SK-N-MC (cell line): ENCODE data around the gene SLC26A9.

Experiments
- DNase-seq: peaks from one replicate; pipeline ENCODE4 v3.0.0-alpha.2; 2011; ENCODE audit warnings: low read depth, low spot score
- H3K27ac ChIP-seq: fragments of 200-600 bp; sonication (generic); 2 replicates; pipeline ENCODE4 v1.5.1; 2016; ENCODE audit warnings: mixed run types
- H3K36me3 ChIP-seq: fragments of 200-600 bp; sonication (generic); 2 replicates; pipeline ENCODE4 v1.6.1; 2017; ENCODE audit warnings: antibody characterized with exemption, low read length, mixed read lengths; ENCODE audit not compliant: insufficient read depth
- H3K4me3 ChIP-seq: fragments of 200-600 bp; sonication (generic); 2 replicates; pipeline ENCODE4 v1.5.1; 2016
- H3K9ac ChIP-seq: fragments of 200-600 bp; sonication (generic); 2 replicates; pipeline ENCODE4 v1.8.0; 2017; ENCODE audit warnings: mixed run types, mixed read lengths; ENCODE audit not compliant: insufficient read length
- H3K9me3 ChIP-seq: fragments of 200-600 bp; sonication (generic); 2 replicates; pipeline ENCODE4 v1.6.1; 2017; ENCODE audit warnings: low read depth, mild to moderate bottlenecking, antibody characterized with exemption, low read length, moderate library complexity, mixed read lengths
- EZH2 ChIP-seq: fragments of 200-600 bp; sonication (generic); IDR thresholded peaks from one replicate; pipeline ENCODE4 v1.6.1; 2017; ENCODE audit warnings: antibody characterized with exemption
- FOXP2 ChIP-seq: optimal IDR thresholded peaks from 2 replicates; pipeline ENCODE3; 2011; ENCODE audit warnings: mild to moderate bottlenecking, moderate library complexity; ENCODE audit not compliant: insufficient read depth; ENCODE audit errors: extremely low read length, control extremely low read depth
- POLR2AphosphoS5 ChIP-seq: IDR thresholded peaks from 2 replicates; pipeline ENCODE4 v1.6.1; 2012; ENCODE audit warnings: mild to moderate bottlenecking, low read depth, low read length, borderline replicate concordance

SLC26A9 gene

GRCh38 chr1:205985330-205986005, 42.2 kb upstream of the SLC26A9 start:
- no peak for DNase-seq
- H3K4me3 ChIP-seq, result no peak overlapping the region
- no peaks in the 10 kb centered on the region for H3K9me3 ChIP-seq
- no peak overlapping the region for H3K27ac ChIP-seq
- H3K36me3 ChIP-seq, result no peaks in the 10 kb centered on the region
- TF ChIP-seq POLR2AphosphoS5 (no peak), EZH2 (no peak), FOXP2 (no peak)
- no peak overlapping the region for H3K9ac ChIP-seq

DNA sequence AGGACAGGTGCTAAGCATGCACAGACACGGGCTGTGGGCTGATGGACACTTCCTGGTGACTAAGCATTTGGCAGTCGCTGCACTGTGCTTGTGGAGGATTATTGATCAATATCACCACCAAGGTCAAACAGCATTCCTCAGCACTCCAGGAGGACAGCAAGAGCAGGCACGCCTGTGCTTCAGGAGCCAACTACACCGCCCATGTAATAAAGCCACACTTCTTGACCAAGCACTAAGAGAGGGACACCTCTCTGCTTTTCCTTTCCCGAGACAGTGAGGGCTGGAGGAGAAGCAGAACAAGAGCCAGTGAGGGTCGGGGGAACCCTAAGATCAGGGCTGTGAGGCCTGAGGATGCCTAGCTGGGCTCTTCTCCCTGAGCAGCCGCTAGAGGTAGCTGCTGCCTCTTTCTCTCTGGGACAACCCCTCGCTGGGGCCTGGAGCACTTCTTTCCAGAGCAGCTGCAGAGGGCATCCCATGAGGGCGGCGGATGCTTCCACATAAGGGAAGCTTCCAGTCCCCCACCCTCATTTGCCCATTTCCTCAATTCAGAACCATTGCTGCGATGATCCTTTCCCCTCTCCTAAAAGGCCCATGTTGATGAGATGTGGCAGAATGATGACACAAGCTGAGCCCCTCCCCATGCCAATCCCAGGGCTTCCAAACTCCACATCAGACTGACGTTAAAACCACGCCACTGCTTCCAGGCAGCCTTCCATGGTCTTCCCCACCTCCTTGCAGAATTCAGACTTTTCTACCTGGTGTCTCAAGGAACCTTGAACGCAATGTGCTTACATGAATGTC, 40.9 kb upstream of the SLC26A9 start:
- Histone ChIP-seq H3K36me3 (no peaks in the 10 kb centered on the region), H3K27ac (no peak overlapping the region), H3K9ac (no peak overlapping the region), H3K4me3 (no peak overlapping the region), H3K9me3 (no peaks in the 10 kb centered on the region)
- no peak for DNase-seq
- TF ChIP-seq POLR2AphosphoS5 (no peak), EZH2 (no peak), FOXP2 (no peak)

DNA sequence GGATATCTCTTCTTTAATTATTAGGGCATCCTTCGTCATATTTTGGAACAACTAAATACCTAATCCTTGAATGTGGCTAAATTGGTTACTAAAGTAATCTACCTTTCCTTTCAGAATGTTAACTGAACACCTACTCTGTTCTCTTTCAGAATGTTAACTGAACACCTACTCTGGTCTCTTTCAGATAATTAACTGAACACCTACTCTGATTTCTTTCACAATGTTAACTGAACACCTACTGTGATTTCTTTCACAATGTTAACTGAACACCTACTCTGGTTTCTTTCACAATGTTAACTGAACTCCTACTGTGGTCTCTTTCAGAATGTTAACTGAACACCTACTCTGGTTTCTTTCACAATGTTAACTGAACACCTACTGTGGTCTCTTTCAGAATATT, 38.0 kb upstream of the SLC26A9 start:
- no peaks in the 10 kb centered on the region for H3K36me3 ChIP-seq
- H3K4me3 ChIP-seq, result no peak overlapping the region
- H3K9ac ChIP-seq, result no peak overlapping the region
- DNase-seq, result no peak
- H3K9me3 ChIP-seq, result no peaks in the 10 kb centered on the region
- TF ChIP-seq POLR2AphosphoS5 (no peak), EZH2 (no peak), FOXP2 (no peak)
- no peak overlapping the region for H3K27ac ChIP-seq

DNA sequence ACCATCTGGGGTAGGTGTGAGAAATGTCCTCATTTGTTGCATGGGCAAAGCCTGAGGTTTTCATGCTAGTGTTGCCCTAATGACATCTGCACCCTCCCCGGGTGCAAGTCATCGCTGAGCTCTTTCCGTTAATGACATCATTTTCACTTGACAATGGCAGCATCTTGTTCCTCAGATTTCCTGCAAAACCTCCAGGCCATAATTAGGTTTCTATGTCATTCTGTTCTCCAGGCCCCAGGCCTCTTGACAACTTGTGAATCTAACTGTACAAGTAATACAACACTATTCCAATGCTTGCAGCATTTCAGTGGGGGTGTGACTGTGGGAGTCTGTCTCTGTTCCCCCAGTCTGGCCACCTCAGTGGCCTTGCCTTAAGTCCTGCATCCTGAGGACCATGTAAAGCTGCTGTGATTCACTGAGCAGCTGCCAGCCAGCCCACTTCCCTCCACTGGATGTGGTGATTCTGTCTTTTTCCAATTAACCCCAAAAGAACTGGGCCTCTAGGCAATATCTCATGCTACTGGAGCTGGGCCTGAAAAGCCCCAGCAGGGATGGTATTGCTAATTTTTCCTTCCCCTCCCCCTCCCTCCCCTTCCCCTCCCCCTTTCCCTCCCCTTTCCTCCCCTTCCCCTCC, 37.1 kb upstream of the SLC26A9 start:
- H3K9ac ChIP-seq, result no peak overlapping the region
- no peak overlapping the region for H3K27ac ChIP-seq
- H3K36me3 ChIP-seq, result no peaks in the 10 kb centered on the region
- no peaks in the 10 kb centered on the region for H3K9me3 ChIP-seq
- DNase-seq, result no peak
- no peak for TF ChIP-seq FOXP2
- TF ChIP-seq EZH2, result no peak
- TF ChIP-seq POLR2AphosphoS5, result no peak
- no peak overlapping the region for H3K4me3 ChIP-seq

DNA sequence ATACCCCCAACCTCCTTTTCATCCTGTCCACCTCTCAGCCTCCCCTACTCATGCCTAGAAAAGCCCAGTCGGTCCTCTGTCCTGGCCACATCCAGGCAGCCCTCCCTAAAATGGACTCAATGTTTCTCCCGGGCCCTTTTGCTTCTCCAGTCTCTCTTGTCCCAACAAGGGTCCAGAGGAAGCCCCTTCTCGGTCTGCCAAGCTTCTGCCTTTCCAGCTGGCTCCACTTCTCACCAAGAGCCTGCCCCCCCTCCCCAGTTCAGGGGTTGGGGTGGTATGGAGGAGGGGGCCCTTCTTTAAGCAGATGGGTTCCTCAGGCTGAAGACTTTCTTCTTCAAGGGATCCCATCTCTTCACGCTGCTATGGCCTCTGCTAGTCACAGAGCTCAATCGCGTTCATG, 36.0 kb upstream of the SLC26A9 start:
- Histone ChIP-seq H3K36me3 (no peaks in the 10 kb centered on the region), H3K4me3 (no peak overlapping the region), H3K9ac (no peak overlapping the region), H3K27ac (no peak overlapping the region), H3K9me3 (no peaks in the 10 kb centered on the region)
- TF ChIP-seq POLR2AphosphoS5 (no peak), EZH2 (no peak), FOXP2 (no peak)
- no peak for DNase-seq

GRCh38 chr1:205978676-205979075, 35.4 kb upstream of the SLC26A9 start:
- DNase-seq, result no peak
- TF ChIP-seq EZH2, result no peak
- TF ChIP-seq POLR2AphosphoS5, result no peak
- no peak for TF ChIP-seq FOXP2
- Histone ChIP-seq H3K4me3 (no peak overlapping the region), H3K27ac (no peak overlapping the region), H3K9me3 (no peaks in the 10 kb centered on the region), H3K9ac (no peak overlapping the region), H3K36me3 (no peaks in the 10 kb centered on the region)

DNA sequence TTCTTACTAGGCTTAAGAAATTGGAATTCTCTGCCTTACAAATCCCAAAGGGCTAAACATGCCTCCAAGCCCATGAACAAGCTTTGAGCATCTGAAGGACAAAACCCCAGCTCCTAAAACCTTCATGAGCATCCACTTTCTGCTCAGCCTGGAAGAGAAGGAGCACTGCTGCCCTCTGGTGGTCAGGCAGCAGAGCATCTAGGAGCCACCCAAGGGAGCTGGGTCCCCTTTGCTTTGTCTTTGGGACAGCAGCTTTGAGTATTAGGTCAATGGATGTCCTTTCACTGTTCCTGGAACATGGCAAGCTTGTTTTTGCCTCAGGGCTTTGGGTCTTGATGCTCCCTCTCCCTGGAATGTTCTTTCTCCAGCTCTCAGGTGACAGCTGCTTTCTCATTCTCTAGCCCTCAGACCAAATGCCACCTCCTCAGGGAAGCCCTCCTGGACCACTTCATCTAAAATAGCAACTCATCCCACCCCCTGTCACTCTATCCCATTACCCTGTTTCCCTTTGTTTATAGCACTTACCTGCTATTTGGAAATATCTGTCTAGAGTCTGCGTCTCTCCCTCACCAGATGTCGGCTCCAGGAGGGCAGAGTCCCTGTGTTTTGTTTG, 34.3 kb upstream of the SLC26A9 start:
- H3K27ac ChIP-seq, result no peak overlapping the region
- no peak overlapping the region for H3K9ac ChIP-seq
- no peak overlapping the region for H3K4me3 ChIP-seq
- DNase-seq, result peak; percentile 40
- no peaks in the 10 kb centered on the region for H3K9me3 ChIP-seq
- no peaks in the 10 kb centered on the region for H3K36me3 ChIP-seq
- TF ChIP-seq EZH2, result no peak

DNA sequence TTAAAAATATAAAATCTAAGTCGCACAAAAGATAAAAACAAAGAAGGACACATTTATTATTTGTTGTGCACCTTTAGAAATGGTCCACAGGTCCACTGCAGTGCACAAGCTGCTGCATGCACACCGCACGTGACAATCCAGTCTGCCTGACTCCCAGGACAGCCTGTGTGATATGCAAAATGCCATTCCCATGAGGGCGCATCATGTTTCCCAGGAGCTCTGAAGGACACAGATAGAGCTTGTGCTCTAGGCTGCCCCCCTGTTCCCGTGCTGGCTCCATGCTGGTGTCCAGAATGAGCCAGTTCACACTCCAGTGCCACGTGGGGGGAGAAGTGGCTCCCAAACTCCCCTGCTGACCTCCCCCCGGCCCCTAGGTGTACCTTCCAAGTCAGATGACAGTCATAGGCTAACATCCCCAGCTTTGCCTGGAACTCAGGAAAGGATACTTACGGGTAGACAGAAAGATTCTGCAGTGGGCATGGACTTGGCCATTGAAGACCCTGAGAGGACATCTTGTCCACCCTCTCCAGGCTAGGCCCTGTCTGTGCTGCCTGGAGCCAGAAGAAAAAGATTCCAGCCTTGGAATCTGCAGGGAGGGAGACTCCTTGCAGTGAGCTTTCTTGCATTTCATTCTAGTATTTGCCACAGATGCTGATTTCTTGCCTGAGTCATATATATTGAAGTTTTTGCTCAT, 33.6 kb upstream of the SLC26A9 start:
- no peak for TF ChIP-seq FOXP2
- no peak for TF ChIP-seq EZH2
- no peak for TF ChIP-seq POLR2AphosphoS5
- no peak for DNase-seq
- no peaks in the 10 kb centered on the region for H3K36me3 ChIP-seq
- H3K9me3 ChIP-seq, result no peaks in the 10 kb centered on the region
- H3K27ac ChIP-seq, result no peak overlapping the region
- H3K4me3 ChIP-seq, result no peak overlapping the region
- H3K9ac ChIP-seq, result no peak overlapping the region
